MM.1S (cell line): Measurements from ENCODE around the gene GSTT4.

Source experiments
- EZH2phosphoT487 ChIP-seq: fragments of 300-600 bp; sonication (generic); IDR thresholded peaks from 2 replicates; pipeline ENCODE4 v1.6.1; 2018; ENCODE audit warnings: antibody characterized with exemption, low read length
- TF ChIP-seq, protein P1 (sequence below): fragments of 300-600 bp; sonication (generic); IDR thresholded peaks from 2 replicates; pipeline ENCODE4 v1.5.1; 2016; ENCODE audit warnings: antibody characterized with exemption, low read length, mixed read lengths

- TF ChIP-seq, protein P1, sequence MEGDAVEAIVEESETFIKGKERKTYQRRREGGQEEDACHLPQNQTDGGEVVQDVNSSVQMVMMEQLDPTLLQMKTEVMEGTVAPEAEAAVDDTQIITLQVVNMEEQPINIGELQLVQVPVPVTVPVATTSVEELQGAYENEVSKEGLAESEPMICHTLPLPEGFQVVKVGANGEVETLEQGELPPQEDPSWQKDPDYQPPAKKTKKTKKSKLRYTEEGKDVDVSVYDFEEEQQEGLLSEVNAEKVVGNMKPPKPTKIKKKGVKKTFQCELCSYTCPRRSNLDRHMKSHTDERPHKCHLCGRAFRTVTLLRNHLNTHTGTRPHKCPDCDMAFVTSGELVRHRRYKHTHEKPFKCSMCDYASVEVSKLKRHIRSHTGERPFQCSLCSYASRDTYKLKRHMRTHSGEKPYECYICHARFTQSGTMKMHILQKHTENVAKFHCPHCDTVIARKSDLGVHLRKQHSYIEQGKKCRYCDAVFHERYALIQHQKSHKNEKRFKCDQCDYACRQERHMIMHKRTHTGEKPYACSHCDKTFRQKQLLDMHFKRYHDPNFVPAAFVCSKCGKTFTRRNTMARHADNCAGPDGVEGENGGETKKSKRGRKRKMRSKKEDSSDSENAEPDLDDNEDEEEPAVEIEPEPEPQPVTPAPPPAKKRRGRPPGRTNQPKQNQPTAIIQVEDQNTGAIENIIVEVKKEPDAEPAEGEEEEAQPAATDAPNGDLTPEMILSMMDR = peak; percentile 58
- TF ChIP-seq EZH2phosphoT487 = no peak
Observed at GRCh38 chr22:23984430-23984829, 20.8 kb downstream of the GSTT4 start.
